Progenitor cell of endocrine pancreas (in vitro differentiated cells): ENCODE results near the gene NADSYN1. TPM values are rescaled to one million over a fixed set of nuclear protein-coding genes. Genes with fewer than 3 reads are reported as not detected.
"Not testable (repeated sequence)": the region's sequence is repeated elsewhere in the genome, so short reads cannot be mapped to it uniquely, and the experiment has no call there.

ENCODE experiments used
- DNase-seq: peaks from one replicate; pipeline ENCODE4 v3.0.0; 2021; ENCODE audit warnings: low spot score; ENCODE audit not compliant: unreplicated experiment
- H3K27ac Mint-ChIP-seq: 2 replicates; pipeline ENCODE4 v1.8.0; 2021; ENCODE audit warnings: mild to moderate bottlenecking, moderate library complexity, mixed read lengths
- H3K27me3 Mint-ChIP-seq: 2 replicates; pipeline ENCODE4 v1.8.0; 2021; ENCODE audit warnings: mixed read lengths
- H3K36me3 Mint-ChIP-seq: 2 replicates; pipeline ENCODE4 v1.8.0; 2022; ENCODE audit warnings: mixed read lengths; ENCODE audit not compliant: insufficient read depth
- H3K4me1 Mint-ChIP-seq: 2 replicates; pipeline ENCODE4 v1.8.0; 2021; ENCODE audit warnings: low read depth, mixed read lengths
- H3K4me3 Mint-ChIP-seq: 2 replicates; pipeline ENCODE4 v1.8.0; 2021; ENCODE audit warnings: low read depth, mild to moderate bottlenecking, moderate library complexity, mixed read lengths
- H3K9me3 Mint-ChIP-seq: 2 replicates; pipeline ENCODE4 v1.8.0; 2021; ENCODE audit warnings: low read depth, mixed read lengths
- CTCF ChIP-seq: fragments of 200-600 bp; sonication (generic); IDR thresholded peaks from one replicate; pipeline ENCODE4 v1.5.0; 2021; ENCODE audit warnings: antibody characterized with exemption, mild to moderate bottlenecking; ENCODE audit not compliant: unreplicated experiment
- total RNA-seq: library from RNA; stranded (reverse); gene quantifications from 2 replicates; pipeline ENCODE4 v1.2.1, GENCODE V29; 2021

Gene NADSYN1
- total RNA-seq, 1 donor from 2014 or later, result 72.0 TPM

- no peaks in the 10 kb centered on the region for H3K36me3 Mint-ChIP-seq
- no peak overlapping the region for H3K4me3 Mint-ChIP-seq
- H3K4me1 Mint-ChIP-seq, result no peaks in the 10 kb centered on the region
- no peak overlapping the region for H3K27ac Mint-ChIP-seq
- peaks cover 7% of the 10 kb centered on the region for H3K9me3 Mint-ChIP-seq
- TF ChIP-seq CTCF, result no peak
- H3K27me3 Mint-ChIP-seq, result peaks cover 24% of the 10 kb centered on the region
- no peak for DNase-seq
Observed at GRCh38 chr11:71410363-71410966, 42.5 kb upstream of the NADSYN1 start.

GRCh38 chr11:71414645-71415044, 38.4 kb upstream of the NADSYN1 start:
- no peaks in the 10 kb centered on the region for H3K36me3 Mint-ChIP-seq

GRCh38 chr11:71418643-71419042, 34.4 kb upstream of the NADSYN1 start:
- H3K27ac Mint-ChIP-seq, result no peak overlapping the region
- no peak for DNase-seq
- TF ChIP-seq CTCF, result no peak
- peaks cover 16% of the 10 kb centered on the region for H3K27me3 Mint-ChIP-seq
- H3K4me3 Mint-ChIP-seq, result no peak overlapping the region
- H3K36me3 Mint-ChIP-seq, result no peaks in the 10 kb centered on the region
- peaks cover 2% of the 10 kb centered on the region for H3K4me1 Mint-ChIP-seq
- no peaks in the 10 kb centered on the region for H3K9me3 Mint-ChIP-seq

More at GRCh38 chr11:71414645-71415044, 38.4 kb upstream of the NADSYN1 start:
- H3K27me3 Mint-ChIP-seq, result peaks cover 16% of the 10 kb centered on the region
- no peak overlapping the region for H3K27ac Mint-ChIP-seq
- no peak overlapping the region for H3K4me3 Mint-ChIP-seq
- H3K9me3 Mint-ChIP-seq, result peaks cover 7% of the 10 kb centered on the region
- DNase-seq, result no peak
- H3K4me1 Mint-ChIP-seq, result no peaks in the 10 kb centered on the region
- no peak for TF ChIP-seq CTCF

GRCh38 chr11:71420455-71421241, 32.4 kb upstream of the NADSYN1 start:
- TF ChIP-seq CTCF, result peak; percentile 78
- peaks cover 2% of the 10 kb centered on the region for H3K4me1 Mint-ChIP-seq
- H3K27ac Mint-ChIP-seq, result no peak overlapping the region

GRCh38 chr11:71421392-71421950, 31.5 kb upstream of the NADSYN1 start:
- H3K4me1 Mint-ChIP-seq, result peaks cover 2% of the 10 kb centered on the region
- H3K4me3 Mint-ChIP-seq, result no peak overlapping the region
- no peak for TF ChIP-seq CTCF
- H3K27me3 Mint-ChIP-seq, result peaks cover 6% of the 10 kb centered on the region
- DNase-seq, result no peak
- H3K36me3 Mint-ChIP-seq, result no peaks in the 10 kb centered on the region
- H3K27ac Mint-ChIP-seq, result no peak overlapping the region
- H3K9me3 Mint-ChIP-seq, result no peaks in the 10 kb centered on the region

More at GRCh38 chr11:71420455-71421241, 32.4 kb upstream of the NADSYN1 start:
- no peaks in the 10 kb centered on the region for H3K9me3 Mint-ChIP-seq
- H3K27me3 Mint-ChIP-seq, result peaks cover 9% of the 10 kb centered on the region
- H3K4me3 Mint-ChIP-seq, result no peak overlapping the region
- no peaks in the 10 kb centered on the region for H3K36me3 Mint-ChIP-seq
- peak; percentile 51 for DNase-seq

GRCh38 chr11:71422318-71422717, 30.7 kb upstream of the NADSYN1 start:
- H3K9me3 Mint-ChIP-seq, H3K27ac Mint-ChIP-seq, H3K4me1 Mint-ChIP-seq, DNase-seq, H3K4me3 Mint-ChIP-seq, H3K36me3 Mint-ChIP-seq, H3K27me3 Mint-ChIP-seq: not testable (repeated sequence)
